Measurements from ENCODE around the gene SUSD3. TPM values are rescaled to one million over a fixed set of nuclear protein-coding genes. Genes with fewer than 3 reads are reported as not detected.

SUSD3 gene
- total RNA-seq, 3 donors from 2014 or later: 1.3 to 52.4 (median 45.9) TPM

DNA sequence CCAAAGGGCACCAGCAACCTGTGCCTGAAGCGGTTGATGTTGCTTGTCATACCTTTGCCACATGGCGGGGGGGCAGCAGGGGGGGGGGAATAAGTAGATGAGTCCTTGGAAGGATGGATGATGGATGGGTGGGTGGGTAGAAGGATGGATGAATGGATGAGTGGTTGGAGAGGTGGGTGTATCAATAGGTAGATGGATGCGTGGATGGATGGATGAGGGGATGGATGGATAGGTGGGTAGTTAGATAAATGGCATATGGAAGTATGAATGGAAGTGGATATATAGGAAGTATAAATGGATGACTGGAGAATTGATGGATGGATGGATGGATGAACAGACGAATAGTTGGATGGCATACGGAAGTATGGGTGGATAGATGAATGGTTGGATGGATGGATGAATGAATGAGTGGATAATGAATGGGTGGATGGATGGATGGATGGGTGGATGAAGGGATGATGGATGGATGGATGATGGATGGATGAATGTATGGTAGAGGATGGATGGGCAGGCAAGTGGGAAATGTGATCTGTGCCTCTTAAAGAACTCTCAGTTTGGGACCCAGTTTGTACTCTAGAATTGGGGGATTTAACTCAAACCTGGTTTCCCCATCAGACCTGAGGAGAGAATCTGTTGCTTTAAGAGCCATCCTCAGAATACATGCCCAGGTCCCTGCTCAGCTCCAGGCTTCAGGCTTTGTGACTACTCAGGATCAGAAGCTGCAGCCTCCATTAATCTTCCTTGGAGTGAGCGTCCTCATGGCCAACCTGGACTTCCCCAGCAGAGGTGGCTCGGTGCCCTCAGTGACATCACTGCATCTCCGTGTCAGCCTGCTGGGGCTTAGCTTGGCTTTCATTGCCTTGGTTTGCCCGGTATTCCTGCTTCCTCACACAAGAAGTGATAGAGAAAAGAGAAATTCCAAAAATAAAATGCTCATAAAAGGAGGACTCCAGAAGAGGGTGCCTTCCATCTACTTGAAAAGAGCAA lies 27.6 kb upstream of the SUSD3 start:
- H3K36me3 ChIP-seq: no peaks in the 10 kb centered on the region
- intact Hi-C loops (cut with DNase I; ENCODE audit: low total_unique reads): no loop called here

DNA sequence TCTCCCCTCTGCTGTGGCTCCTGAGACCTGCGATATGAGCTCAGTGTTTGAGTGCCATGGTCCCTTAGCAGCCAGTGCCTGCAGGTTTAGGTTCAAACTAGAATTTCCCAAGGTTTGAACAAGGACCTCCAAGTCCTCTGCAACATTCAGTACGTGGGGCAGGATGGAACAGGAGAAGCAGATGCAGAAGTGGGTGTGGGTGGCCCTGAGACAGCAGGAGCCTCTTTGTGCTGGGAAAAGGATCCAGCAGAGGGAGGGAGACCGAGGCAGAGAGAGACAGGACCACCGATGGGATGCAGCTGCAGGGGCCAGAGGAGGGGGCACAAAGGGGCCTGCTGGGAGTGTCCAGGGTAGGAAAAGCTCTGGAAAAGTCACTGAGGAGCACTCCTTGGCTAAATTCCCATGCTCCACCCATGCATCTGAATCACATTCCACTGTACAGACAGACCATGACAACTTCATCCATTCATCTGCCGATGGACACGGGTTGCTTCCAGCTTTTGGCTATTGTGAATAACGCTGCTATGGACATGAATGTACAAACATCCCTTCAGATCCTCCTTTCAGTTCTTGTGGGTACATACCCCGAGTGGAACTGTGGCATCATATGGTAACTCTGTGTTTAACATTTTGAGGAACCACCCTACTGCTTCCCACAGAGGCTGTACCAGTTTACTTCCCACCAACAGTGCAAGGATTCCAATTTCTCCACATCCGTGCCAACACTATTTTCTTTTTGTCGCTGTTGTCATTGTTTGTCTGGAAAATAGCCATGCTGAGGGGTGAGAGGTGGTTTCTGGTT lies 26.7 kb upstream of the SUSD3 start:
- Histone ChIP-seq H3K36me3 (no peaks in the 10 kb centered on the region), H3K4me3 (no peak overlapping the region), H3K4me1 (no peaks in the 10 kb centered on the region), H3K27ac (no peak overlapping the region), H3K9me3 (no peaks in the 10 kb centered on the region), H3K27me3 (no peaks in the 10 kb centered on the region)
- intact Hi-C loops (cut with DNase I; ENCODE audit: low total_unique reads): no loop called here
- no peak for TF ChIP-seq POLR2A (IDR thresholded peaks at IDR 0.05)
- TF ChIP-seq POLR2AphosphoS5 (IDR thresholded peaks at IDR 0.05): no peak
- TF ChIP-seq, protein P1, sequence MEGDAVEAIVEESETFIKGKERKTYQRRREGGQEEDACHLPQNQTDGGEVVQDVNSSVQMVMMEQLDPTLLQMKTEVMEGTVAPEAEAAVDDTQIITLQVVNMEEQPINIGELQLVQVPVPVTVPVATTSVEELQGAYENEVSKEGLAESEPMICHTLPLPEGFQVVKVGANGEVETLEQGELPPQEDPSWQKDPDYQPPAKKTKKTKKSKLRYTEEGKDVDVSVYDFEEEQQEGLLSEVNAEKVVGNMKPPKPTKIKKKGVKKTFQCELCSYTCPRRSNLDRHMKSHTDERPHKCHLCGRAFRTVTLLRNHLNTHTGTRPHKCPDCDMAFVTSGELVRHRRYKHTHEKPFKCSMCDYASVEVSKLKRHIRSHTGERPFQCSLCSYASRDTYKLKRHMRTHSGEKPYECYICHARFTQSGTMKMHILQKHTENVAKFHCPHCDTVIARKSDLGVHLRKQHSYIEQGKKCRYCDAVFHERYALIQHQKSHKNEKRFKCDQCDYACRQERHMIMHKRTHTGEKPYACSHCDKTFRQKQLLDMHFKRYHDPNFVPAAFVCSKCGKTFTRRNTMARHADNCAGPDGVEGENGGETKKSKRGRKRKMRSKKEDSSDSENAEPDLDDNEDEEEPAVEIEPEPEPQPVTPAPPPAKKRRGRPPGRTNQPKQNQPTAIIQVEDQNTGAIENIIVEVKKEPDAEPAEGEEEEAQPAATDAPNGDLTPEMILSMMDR (IDR thresholded peaks at IDR 0.05): no peak
- DNase-seq (ENCODE audit: low spot score in 2 of 2): no peak

More for the DNA sequence above, 27.6 kb upstream of the SUSD3 start:
- Histone ChIP-seq H3K4me3 (no peak overlapping the region), H3K27ac (no peak overlapping the region), H3K9me3 (no peaks in the 10 kb centered on the region), H3K4me1 (no peaks in the 10 kb centered on the region), H3K27me3 (no peaks in the 10 kb centered on the region)
- DNase-seq (ENCODE audit: low spot score in 2 of 2): no peak
- TF ChIP-seq POLR2AphosphoS5 (IDR thresholded peaks at IDR 0.05) (no peak), POLR2A (IDR thresholded peaks at IDR 0.05) (no peak)
- TF ChIP-seq, protein P1 (IDR thresholded peaks at IDR 0.05): no peak

DNA sequence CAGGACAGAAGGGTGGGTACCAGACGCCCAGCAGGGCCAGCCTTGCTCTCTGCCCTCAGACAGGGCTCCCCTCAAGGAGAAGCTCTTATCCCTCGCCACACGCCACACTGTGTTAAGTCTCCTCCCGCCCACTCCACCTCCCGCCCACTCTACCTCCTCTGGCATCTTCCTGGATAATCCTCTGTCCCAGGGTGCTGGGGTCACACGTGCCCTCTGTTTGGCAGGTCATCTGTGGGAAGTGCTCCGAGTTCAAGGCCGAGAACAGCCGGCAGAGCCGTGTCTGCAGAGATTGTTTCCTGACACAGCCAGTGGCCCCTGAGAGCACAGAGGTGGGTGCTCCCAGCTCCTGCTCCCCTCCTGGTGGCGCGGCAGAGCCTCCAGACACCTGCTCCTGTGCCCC lies 26.0 kb upstream of the SUSD3 start:
- no peak overlapping the region for H3K4me3 ChIP-seq
- no peak for DNase-seq (ENCODE audit: low spot score in 2 of 2)
- H3K9me3 ChIP-seq: no peaks in the 10 kb centered on the region
- H3K36me3 ChIP-seq: no peaks in the 10 kb centered on the region
- TF ChIP-seq POLR2AphosphoS5 (IDR thresholded peaks at IDR 0.05): no peak
- TF ChIP-seq, protein P1 (IDR thresholded peaks at IDR 0.05): no peak
- TF ChIP-seq POLR2A (IDR thresholded peaks at IDR 0.05): no peak
- H3K27ac ChIP-seq: no peak overlapping the region
- intact Hi-C loops (cut with DNase I; ENCODE audit: low total_unique reads): no loop called here
- H3K4me1 ChIP-seq: no peaks in the 10 kb centered on the region
- no peaks in the 10 kb centered on the region for H3K27me3 ChIP-seq

DNA sequence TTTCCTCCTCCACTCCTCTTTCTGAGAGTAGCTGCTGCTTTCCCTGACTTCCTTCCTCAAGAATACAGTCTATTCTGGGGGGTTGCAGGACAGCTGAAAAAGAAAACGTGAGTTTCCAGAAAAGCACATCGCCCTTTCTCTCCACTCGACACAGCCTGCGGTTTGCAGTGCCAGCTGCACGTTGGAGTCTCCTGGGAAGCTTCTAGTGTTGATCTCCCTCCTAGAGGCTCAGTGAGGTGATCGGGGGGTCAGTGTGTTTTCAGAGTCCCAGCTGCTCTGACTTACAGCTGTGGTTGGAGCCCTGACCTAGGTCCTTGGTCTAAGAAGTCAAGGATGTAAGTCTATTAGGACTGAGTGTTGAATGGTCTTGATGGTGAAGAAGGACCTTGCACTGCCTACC lies 25.0 kb upstream of the SUSD3 start:
- no peaks in the 10 kb centered on the region for H3K4me1 ChIP-seq
- H3K4me3 ChIP-seq: no peak overlapping the region
- no peaks in the 10 kb centered on the region for H3K36me3 ChIP-seq
- no peaks in the 10 kb centered on the region for H3K27me3 ChIP-seq
- intact Hi-C loops (cut with DNase I; ENCODE audit: low total_unique reads): no loop called here
- H3K9me3 ChIP-seq: no peaks in the 10 kb centered on the region
- TF ChIP-seq, protein P1 (IDR thresholded peaks at IDR 0.05): no peak
- no peak for TF ChIP-seq POLR2AphosphoS5 (IDR thresholded peaks at IDR 0.05)
- no peak for TF ChIP-seq POLR2A (IDR thresholded peaks at IDR 0.05)
- H3K27ac ChIP-seq: no peak overlapping the region
- no peak for DNase-seq (ENCODE audit: low spot score in 2 of 2)

All from breast epithelium (tissue), 4 donors.